HG03439 (cell line): Measurements from ENCODE around the gene KCNIP2.

Experiments
- ATAC-seq: cut with Tn5 transposase; IDR thresholded peaks from one replicate; pipeline ENCODE4 v1.9.1; 2021; ENCODE audit warnings: mild to moderate bottlenecking, moderate library complexity; ENCODE audit not compliant: unreplicated experiment

KCNIP2 gene

DNA sequence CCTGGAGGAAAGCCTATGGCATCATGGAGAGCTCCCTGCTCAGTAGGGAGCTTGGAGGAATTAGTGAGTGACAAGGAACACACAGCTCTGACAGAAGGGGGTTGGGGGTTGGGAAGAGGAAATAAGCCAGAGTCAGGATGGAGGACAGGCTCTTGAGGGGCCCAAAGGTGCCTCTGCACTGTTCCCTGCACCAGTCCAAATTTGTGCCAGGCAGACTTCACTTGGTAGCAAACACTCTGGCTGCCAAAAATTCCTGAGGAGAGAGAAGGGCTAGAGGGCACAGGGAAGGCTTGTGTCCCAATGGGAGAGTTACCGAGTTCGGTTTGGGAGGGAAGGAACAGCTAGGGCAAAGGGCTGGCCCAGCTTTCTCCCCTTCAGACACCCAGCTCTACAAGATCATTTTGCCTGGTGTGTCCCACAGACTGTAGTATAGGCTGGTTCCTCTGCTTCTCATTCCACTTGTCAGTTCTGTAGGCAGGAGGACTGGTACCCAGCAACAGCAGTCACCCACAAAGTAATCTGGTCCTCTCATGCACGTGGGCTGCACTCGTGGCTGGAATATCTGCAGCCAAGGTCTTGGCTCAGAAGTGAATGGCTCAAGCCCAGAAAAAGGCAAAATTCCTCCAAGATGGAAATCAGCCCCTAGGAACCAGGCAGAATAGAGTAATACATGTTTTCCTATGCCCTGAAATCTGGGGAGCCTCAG, 8.0 kb upstream of the KCNIP2 start:
- no peak for ATAC-seq

DNA sequence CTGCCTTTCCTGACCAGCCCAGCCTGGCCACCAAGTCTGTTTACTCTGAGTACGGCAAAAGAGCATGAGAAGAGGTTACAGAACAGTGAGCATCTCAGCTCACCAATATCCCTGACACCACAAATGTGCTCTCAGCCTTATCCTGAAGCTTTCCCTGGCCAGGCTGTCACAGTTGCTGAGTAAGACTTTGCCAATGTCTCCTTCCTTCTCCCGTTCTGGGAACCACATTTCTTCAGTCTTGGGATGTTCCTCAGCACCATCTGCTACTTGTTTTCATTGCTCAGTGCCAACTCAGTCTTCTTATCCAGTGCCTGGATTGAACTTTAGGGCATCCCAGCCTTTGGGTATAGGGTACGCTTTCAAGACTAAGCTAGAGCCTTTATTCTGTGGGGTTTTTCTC, 7.1 kb upstream of the KCNIP2 start:
- no peak for ATAC-seq

DNA sequence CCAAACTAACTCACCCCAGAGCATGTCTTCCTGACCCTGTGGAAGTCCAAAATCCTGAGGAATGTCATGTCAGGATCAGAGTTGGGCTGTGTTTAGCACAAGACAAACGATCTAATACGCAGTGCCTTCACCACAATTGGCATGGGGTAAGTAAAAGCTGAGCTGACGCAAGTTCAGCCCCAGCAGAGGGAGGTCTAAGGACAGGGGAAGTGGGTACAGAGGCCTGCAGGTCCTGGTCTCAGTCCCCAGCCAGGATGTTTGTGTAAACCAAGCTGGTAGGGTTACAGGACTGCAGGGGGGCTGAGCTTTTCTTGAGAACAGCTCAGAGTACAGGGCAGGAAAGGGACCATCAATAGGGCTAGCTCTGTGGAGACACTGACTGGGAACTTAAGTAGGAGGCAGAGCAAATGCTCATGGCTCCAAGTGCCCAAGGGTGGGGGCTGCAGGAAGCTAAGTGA, 5.3 kb upstream of the KCNIP2 start:
- no peak for ATAC-seq

DNA sequence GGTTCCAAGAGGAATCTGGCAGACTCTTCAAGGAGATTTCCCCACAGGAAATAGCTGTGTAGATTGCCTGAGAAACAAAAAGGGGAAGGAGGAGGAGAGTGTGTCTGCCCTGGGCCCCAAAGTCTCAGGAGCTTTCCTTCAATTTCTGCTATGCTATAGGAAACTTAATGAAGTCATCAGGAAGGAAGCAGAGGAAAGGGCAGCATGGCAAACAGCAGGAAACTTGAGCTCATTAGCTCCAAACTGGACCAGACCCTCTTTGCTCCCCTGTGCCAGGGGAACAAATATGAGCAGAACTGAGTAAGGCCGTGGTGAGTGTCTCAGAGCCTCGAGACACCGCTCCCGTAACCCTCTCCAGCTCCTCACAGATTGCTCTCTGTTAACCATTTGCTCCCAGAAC, 4.8 kb upstream of the KCNIP2 start:
- ATAC-seq = no peak

DNA sequence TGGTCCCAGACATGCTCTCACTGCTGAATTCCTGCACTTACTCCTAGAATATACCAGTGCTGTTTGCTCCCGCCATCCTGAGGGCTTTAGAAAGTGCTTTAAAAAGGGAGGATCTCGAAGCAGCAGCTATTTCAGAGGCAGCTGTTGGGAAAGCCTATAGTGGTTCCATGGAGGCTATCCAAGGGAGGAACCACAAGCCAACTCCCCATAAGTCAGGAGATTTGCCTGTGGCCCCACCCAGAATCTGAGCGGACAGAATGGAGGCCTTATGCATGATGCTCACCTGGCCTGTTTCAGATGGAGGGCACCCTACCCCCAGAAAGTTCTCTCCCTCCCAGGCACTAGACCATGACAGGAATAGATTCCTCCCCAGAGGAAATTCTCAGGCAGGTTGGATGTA, 2.3 kb upstream of the KCNIP2 start:
- ATAC-seq = no peak

DNA sequence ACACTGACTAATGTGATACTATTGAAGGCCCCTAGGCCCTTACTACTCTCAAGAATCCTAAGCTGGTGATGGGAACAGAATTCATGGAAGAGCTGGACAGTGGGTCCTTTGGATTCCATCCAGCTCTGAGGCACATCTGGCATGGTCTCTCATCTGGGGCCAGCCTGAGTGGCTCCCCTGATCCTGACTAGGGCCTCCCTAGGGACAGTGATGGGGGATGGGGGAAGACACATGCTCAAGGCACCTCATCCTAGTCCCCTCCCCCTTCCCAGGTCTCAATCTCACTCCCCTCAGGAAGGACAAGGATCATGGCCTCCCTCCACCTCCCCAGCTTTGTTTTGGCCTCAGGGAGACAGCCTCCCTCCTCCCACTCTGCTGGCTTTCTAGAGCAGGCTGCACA, 1.8 kb downstream of the KCNIP2 start:
- no peak for ATAC-seq

DNA sequence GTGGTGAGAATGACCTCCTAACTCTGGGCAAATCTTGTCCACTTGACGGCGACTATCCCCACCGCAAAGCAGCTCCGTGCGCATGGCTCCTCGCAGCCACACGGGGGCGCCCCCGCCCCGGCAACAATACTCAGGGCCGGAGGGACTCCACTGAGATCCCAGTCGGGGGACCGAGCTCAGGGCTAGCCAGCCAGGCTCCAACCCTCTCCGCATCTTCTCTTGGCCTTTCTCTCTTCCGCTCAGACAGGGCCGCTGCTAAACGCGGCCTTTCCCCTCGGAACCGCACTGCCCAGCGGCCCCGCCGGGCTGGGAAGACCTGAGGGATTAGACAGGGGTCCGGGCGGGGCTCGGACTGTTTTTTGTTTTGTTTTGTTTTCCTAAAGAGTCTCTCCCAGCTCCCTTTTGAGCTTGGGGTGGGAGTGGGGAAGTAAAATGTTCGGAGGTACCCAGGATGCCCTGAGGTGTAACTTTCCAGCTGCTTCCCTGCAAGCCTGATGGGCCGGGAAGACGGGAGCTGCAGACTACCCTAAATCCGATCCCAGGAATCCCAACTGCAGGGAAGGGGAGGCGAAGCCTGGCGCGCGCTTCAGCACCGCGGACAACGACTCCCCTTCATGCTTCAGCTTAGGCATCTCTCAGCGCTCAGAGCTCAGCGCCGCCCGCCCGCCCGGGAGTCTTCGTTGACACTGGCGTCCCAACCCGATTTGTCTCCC, 2.7 kb downstream of the KCNIP2 start:
- peak; percentile 37 for ATAC-seq

DNA sequence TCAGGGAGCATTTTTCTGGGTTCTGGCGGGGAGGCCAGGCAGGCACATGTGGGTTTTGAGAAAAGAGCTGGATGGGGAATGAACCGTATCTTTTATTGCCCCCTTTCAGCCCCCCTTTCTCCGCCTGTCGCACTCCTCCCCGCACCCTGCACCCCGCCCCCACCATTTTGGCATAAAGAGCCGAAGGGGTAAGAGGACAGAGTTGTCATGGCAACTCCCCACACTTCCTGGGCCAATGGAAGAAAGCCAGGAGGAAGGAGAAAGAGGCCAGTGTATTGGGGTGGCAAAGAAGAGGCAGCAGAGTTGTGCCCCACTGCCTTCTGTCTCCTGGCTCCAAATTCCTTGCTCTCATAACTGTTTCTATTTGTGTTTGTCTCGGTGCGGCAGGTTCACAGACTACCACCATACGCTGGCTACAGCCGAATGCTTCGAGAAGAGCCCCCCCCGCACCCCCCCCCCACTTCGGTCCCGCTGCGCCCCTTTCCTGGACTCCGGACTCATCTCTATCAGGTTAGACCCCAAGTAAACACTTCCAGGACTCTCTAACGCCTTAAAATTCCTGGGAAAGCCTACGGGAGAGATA, 3.4 kb downstream of the KCNIP2 start:
- ATAC-seq = no peak

DNA sequence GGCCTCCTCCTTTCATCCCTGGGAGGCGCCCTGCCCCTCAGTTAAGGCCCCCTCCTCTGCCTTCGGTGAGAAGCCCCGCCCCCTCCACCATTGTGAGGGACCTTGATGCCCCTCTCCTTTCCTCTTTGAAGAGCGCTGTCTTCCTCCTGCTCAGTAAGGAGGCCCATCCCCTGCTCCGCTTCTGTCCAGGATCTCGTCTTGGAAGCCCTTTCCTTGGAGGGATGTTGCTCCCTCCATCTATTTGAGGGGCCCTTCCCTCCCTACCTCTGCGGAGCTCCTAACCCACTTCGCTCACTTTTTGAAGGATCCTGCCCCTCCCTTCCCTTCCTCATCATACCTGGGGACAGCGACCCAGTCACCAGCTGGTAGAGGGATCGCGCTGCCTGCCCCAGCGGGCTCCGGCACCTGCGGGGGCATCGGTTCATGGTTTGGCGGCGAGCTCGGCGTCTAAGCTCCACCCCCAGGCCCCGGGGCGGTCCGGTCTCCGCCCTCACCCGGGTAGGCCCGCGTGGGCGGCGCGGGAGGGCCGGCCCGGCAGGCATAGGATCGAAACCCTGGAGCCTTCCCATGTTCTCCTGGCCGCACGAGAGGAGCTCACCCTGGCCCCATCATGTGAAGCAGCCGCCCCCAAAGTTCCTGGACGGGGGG, 4.1 kb downstream of the KCNIP2 start:
- no peak for ATAC-seq

DNA sequence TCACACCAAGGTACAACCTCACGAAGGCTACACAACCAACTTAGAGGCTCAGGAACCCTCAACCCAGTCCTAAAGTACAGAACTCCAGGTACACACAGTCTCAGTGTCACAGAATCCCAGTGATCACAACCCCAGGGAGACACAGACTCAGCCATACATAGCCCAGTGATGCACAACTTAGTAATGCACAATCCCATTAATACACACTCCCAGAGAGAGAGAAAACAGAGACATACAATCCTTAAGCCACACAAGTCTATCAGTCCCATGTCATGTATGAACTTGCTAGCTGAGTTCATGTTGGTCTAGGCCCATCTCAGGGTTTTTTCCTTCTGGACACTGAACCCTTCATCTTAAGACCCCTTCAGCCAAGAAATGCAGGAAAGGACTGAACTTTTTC, 4.6 kb downstream of the KCNIP2 start:
- no peak for ATAC-seq

DNA sequence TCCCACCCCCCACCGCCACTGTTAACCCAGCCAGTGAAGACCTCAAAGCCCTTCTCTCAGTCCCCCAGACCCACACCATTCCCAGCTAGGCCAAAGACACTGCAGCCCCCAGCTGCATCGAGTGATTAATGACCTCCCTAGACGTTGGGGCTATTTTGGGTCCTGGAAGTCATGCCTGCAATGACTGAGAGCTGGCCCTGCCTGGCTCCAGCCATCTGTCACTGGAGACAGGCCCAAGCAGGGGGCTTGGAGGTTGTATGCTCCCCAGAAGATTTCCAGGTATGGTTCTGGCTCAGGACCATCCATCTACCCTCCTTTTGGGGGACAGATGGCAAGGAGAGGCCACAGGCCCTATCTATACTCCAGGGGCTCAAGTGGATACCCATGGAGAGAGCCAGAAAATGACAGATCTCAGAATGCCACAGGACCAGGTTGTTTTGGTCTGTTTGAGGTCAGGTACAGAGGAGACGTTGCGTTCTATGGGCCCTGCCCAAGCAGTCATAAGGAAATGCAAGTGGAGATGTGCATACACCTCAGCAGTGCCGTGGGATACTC, 5.1 kb downstream of the KCNIP2 start:
- ATAC-seq = no peak

DNA sequence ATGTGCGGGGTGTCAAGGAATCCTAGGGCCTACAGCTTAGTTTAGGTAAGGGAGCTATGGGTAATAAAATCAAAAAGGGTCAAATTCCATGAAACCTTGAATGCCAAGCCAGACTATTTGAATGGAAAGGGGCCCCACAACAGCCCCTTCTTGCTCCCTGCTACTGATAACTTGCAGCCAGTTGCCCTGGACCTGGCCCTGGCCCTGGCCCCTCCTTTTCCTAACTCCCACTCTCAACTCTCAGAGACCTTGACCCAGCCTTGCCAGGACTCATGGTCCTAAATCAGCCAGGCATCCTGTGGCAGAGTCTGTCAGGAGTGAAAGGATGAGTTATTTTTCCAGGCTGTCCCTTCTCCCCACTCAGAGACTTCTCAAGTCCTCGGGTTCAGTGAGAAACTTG, 5.9 kb downstream of the KCNIP2 start:
- no peak for ATAC-seq

DNA sequence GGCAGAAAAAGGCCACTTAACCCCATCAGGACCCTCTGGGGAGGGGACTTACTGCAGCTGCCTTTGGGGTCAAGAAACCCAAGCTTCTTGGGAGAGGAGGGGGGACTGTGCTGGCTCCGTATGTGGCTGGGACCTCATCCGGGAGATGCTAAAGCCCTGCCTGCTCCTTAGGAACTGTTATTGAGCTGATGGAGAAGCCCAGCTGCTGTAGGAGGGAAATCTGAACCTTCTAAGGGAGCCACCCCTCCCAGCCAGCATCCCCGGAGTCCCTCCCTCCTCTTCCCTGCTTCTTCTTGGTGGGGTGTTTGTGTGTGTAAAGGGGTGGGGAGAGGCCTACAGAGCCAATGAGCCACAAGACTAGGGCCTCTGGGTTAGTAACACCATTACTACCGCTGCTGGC, 8.2 kb downstream of the KCNIP2 start:
- ATAC-seq = no peak

DNA sequence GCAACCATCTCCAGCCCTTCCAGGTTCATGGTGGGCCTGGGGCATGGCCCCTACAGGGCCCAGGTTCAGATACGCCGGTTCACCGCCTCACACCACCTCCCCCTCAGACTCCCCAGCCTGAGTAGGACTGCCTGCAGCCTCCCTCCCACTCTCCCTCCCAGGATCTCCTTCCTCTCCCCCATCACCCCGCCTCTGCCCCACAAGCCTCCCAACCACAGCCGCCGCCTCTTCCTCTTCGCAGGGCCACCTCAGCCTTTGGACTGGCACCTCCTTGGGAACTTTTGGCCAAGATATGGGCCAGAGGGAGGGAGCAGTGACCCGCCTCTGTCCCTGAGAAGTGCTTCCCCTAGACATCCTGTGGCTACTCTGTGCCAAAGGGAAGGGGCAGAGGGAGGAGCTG, 9.3 kb downstream of the KCNIP2 start:
- ATAC-seq = no peak

DNA sequence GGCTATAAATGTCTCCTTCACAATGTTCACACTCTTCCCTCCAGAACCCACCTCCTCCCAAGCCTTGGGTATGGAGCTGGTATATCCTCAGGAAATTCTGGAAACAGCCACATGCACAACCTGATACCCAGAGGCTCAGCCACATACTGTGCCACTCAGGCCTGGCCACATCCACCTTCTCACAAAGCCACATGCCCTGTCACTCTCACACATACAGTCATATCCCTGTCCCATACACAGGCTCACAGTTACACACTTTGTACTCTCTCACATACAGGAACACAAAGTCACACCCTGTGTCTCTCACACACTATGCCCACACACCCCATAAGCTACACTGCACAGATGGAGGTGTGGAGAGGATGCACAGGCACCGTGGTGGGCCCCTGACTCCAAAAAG, 10.1 kb downstream of the KCNIP2 start:
- no peak for ATAC-seq

DNA sequence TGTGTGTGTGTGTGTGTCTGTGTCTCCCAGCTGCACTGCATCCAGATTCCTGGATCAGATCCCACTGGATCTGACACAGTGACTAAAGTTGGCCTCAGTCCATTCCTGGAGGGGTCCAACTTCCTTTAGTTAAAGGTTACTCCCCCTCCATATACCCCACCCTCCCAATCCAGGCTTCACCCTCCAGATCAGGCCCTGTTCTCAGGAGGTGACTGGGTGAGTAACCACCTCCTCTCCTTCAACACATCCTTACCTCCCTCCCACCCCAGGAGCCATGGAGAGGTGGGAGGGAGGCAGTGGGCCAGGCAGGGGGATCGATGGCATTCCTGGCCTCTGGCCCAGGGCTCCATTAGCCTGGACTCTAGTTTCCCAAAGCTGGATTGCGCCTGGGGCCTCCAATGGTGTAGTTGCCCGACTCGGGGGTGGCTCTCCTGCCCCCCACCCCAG, 11.3 kb downstream of the KCNIP2 start:
- ATAC-seq = no peak

DNA sequence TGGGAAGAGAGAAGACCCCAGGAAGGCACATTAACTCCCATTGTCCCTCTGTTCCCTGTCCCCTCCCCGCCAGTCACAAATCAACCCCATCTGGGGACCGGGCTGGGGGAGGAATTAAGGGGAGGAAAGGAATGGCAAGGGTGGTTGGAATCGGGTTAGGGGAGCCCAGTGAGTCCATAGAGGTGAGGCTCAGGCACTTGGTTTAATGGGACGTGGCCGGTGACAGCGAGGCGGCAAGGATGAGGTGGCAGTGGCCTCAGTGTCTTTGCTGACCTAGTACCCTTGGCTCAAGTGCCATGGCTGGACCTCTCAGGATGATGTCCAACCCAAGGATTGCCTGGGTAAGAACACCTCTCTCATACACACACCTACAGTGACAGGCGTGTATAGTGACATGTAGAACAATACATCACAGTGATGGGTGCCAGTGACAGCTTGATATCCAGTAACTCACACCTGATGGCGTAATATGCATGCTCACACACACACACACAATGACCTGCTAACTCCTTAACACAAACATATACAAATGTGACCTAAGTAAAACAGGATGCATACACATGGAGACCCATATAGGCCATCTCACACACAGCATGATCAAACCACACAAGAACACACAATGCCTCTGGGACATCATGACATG, 12.3 kb downstream of the KCNIP2 start:
- no peak for ATAC-seq

DNA sequence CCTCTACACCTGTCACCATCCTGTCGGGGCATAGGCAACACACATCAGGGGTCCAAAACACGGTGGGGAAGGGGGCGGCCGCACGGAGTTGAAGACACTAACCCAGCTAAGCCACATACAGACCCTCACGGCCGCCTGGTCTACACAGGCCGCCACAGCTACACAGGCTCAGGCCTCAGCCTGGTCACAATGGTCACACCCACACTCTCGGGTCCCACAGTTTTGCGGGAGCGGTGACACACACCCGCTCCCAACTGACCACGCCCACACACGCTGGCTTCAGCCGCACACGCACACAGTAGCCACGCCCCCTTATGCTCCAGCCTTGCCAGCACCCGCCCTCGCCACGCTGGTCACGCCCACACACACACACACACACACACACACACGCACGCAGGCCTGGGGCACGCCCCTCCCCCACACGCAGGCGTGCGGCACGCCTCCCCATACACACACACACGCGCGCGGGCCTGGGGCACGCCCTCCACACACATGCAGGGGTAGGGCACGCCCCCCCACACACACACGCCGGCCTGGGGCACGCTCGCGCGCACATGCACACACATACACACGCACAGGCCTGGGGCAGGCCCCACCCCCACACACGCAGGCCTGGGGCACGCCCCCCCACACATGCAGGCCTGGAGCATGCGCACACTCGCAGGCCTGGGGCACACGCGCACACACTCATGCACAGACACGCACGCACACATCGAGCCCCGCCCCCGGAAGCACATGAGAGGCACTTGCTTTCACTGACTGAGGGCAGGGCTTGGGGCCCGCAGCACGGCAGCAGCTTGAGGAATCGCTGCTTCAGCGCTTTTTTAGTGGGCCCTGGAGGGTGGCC, 13.1 kb downstream of the KCNIP2 start:
- peak; percentile 62 for ATAC-seq

DNA sequence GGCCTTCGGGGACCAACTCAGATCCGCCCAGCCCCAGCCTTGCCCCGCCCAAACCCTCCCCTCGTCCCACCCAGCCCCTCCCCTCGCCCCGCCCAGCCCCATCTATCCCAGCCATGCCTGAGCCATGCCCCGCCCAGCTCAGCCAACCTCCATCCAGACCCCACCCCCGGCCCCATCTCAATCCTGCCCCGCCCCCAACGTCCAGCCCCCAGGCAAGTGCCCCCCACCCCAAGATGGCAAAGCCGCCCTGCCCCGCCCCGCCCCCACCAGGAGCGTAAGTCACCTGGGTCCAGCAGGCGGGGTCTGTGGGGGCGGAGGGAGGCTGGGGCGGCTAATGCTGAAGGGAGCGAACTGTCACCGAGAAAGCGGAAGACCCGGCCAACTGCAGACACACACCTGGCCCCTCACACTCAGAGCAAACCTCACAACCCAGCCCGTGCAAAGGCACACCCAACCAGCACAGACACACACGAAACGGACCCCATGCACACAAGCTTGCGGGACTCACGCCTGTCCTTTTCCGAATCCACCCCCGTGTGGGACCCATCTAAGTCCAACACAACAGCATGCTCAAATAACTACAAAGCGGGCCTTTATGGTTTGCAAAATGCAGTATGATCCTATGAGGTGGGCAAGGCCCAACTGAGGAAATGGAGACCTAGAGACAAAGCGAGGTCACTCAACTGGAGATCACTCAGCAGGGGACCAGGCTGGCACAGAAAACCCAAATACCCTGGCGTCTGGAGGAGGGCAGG, 13.9 kb downstream of the KCNIP2 start:
- no peak for ATAC-seq
